Activated T-helper 1 cell treated with Interleukin-2 at 50 U/mL for 16 hours (primary cell): ENCODE results near the gene CYLD.

Experiments used
- DNase-seq: peaks from one replicate; pipeline ENCODE4 v3.0.0-alpha.2; 2020; ENCODE audit warnings: low read depth

CYLD gene

GRCh38 chr16:50846511-50846910 lies 104.6 kb downstream of the CYLD start:
- DNase-seq = no peak

DNA sequence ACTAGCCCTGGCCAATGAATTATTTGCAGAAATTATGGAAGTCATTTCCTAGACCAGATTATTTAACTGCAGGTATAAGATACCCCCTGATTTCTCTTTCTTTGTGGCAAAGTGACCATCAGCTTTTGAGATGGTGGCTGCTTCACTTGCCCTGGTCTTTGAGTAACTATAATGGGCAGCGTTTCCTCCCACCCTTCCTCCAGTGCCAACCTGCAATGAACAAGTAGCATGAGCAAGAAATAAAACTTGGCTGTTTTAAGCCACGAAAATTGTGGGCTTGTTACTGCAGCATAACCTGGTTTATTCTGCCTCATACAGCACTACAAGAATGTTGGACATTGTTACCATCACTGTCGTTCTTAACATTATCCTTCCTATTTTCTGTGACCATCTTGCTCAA lies 105.3 kb downstream of the CYLD start:
- no peak for DNase-seq

GRCh38 chr16:50848755-50849514 lies 107.0 kb downstream of the CYLD start:
- DNase-seq = no peak
